GM10266 (cell line): ENCODE data around the gene EXD1.
"Not testable (repeated sequence)": the region's sequence is repeated elsewhere in the genome, so short reads cannot be mapped to it uniquely, and the experiment has no call there.

Experiments
- DNase-seq: peaks from one replicate; pipeline ENCODE4 v3.0.0; 2012; ENCODE audit errors: extremely low spot score
- CTCF ChIP-seq: IDR thresholded peaks from 2 replicates; pipeline ENCODE4 v1.5.1; 2012; ENCODE audit warnings: mild to moderate bottlenecking, low read depth; ENCODE audit not compliant: control insufficient read depth, insufficient read depth; ENCODE audit errors: missing control alignments

EXD1 gene

DNA sequence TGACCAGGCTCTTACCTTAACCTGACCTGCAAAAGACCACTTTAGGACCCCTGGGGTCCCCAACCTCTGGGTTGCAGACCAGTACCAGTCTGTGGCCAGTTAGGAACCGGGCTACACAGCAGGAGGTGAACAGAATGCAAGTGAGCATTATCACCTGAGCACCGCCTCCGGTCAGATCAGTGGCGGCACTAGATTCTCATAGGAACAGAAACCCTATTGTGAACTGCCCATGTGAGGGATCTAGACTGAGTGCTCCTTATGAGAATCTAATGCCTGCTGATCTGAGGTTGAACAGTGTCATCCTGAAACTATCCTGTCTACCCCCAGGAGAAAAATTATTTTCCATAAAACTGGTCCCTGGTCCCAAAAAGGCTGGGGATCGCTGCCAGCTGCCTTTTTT, 20.9 kb upstream of the EXD1 start:
- no peak for DNase-seq
- TF ChIP-seq CTCF, result no peak

GRCh38 chr15:41250745-41251144, 20.2 kb upstream of the EXD1 start:
- not testable (repeated sequence) for DNase-seq

- DNase-seq, result no peak
- no peak for TF ChIP-seq CTCF
Observed at GRCh38 chr15:41241221-41241964, 10.8 kb upstream of the EXD1 start.

GRCh38 chr15:41238100-41238499, 7.5 kb upstream of the EXD1 start:
- DNase-seq, result no peak
- TF ChIP-seq CTCF, result no peak

DNA sequence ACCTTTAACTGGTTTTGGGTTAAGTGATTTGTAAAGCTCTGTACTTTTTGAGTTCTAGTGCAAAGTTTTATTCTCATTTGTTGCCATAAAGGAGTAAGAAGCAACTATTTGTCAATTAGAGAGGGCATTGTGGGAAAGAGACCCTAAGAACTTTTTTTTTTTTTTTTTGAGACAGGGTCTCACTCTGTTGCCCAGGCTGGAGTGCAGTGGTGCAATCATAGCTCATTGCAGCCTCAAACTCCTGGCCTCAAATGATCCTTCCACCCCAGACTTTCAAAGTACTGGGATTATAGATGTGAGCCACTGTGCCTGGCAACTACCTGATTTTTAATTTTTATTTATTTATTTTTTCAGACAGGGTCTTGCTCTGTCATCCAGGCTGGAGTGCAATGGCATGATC, 5.4 kb upstream of the EXD1 start:
- no peak for DNase-seq
- TF ChIP-seq CTCF, result no peak

DNA sequence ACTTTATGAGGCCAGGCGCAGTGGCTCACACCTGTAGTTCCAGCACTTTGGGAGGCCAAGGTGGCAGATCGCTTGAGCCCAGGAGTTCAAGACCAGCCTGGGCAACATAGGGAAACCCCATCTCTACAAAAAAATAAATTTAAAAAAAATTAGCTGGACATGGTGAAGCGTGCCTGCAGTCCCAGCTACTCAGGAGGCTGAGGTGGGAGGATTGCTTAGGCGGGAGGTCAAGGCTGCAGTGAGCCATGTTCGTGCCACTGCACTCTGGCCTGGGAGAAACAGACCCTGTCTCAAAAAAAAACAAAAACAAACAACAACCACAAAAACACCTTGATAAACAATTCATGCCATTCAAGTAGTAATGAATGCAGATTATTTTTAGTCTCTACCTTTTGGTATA, 4.7 kb upstream of the EXD1 start:
- DNase-seq, result not testable (repeated sequence)

DNA sequence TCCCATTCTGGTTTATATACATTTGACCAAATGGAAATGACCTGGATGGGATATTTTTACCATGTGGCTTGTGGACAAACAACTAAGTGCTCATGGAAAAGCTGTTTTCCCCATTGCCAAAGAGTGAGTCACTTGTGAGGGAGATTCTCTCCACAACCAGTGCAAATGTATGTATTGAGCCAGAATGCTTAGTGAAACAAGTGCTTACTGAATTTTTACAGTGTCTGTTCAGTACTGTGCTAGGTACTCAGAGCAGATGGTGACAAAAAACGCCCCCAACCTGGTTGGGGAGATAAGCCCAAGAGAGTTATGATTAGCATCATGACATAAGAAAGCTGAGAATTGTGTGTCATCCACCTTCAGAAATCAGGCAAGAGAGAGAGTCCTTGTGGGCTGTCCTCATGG, 2.8 kb upstream of the EXD1 start:
- no peak for TF ChIP-seq CTCF

GRCh38 chr15:41231422-41232226, 1.1 kb upstream of the EXD1 start:
- no peak for DNase-seq

More for the DNA sequence above, 2.8 kb upstream of the EXD1 start:
- no peak for DNase-seq

More at GRCh38 chr15:41231422-41232226, 1.1 kb upstream of the EXD1 start:
- no peak for TF ChIP-seq CTCF
